Parathyroid adenoma (tissue), 2 donors: ENCODE measurements around the gene PGF.

Experiments used
- H2AFZ ChIP-seq: fragments of 300-600 bp; sonication (generic); one replicate; pipeline ENCODE4 v1.7.0; 2017; ENCODE audit warnings: antibody characterized with exemption, mild to moderate bottlenecking
- H3K27ac ChIP-seq: fragments of 300-600 bp; sonication (generic); one replicate; pipeline ENCODE4 v1.7.0; 2017
- H3K27me3 ChIP-seq: fragments of 300-600 bp; sonication (generic); one replicate; pipeline ENCODE4 v1.7.0; 2017; ENCODE audit warnings: low read length; ENCODE audit not compliant: control insufficient read depth, insufficient read depth
- H3K36me3 ChIP-seq: fragments of 300-600 bp; sonication (generic); one replicate; pipeline ENCODE4 v1.7.0; 2017; ENCODE audit warnings: low read length; ENCODE audit not compliant: control insufficient read depth, insufficient read depth
- H3K4me1 ChIP-seq: fragments of 300-600 bp; sonication (generic); one replicate; pipeline ENCODE4 v1.7.0; 2017; ENCODE audit warnings: control low read depth
- H3K4me2 ChIP-seq: fragments of 300-600 bp; sonication (generic); one replicate; pipeline ENCODE4 v1.7.0; 2017; ENCODE audit warnings: low read length
- H3K4me3 ChIP-seq: fragments of 300-600 bp; sonication (generic); one replicate; pipeline ENCODE4 v1.7.0; 2017; ENCODE audit warnings: low read depth, low read length
- H3K79me2 ChIP-seq: fragments of 300-600 bp; sonication (generic); one replicate; pipeline ENCODE4 v1.7.0; 2017; ENCODE audit warnings: control low read depth
- H3K9ac ChIP-seq: fragments of 300-600 bp; sonication (generic); one replicate; pipeline ENCODE4 v1.7.0; 2017; ENCODE audit warnings: mild to moderate bottlenecking
- H3K9me3 ChIP-seq: fragments of 300-600 bp; sonication (generic); one replicate; pipeline ENCODE4 v1.7.0; 2017; ENCODE audit warnings: low read length; ENCODE audit not compliant: control insufficient read depth
- CTCF ChIP-seq: fragments of 300-600 bp; sonication (generic); IDR thresholded peaks from one replicate; pipeline ENCODE4 v1.7.0; 2017; ENCODE audit warnings: antibody characterized with exemption, mild to moderate bottlenecking
- donor health status: primary hyperparathyroidism.

PGF gene

DNA sequence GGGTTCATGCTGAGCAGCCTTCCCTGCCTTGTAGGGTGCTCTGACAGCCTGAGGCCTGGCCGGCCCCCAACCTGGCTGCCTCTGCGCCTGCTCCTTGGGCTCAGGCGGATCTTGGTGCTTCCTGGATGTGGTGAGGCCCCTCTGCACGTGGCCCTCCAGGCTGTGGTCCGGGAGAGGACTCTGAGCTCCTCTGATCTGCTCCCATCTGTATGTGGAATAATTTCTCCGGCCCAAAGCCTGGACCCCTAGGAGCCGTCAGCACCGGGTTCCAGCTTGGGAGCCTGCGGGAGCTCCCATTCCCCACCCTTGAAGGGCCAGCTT is 26.0 kb upstream of the PGF start:
- H3K9ac ChIP-seq: no peak overlapping the region
- H3K79me2 ChIP-seq: no peaks in the 10 kb centered on the region
- no peaks in the 10 kb centered on the region for H3K27me3 ChIP-seq
- TF ChIP-seq CTCF: no peak
- no peak overlapping the region for H3K27ac ChIP-seq
- no peak overlapping the region for H3K4me3 ChIP-seq
- H3K4me1 ChIP-seq: no peaks in the 10 kb centered on the region
- H3K36me3 ChIP-seq: no peaks in the 10 kb centered on the region
- H3K9me3 ChIP-seq: no peaks in the 10 kb centered on the region
- H2AFZ ChIP-seq: no peak overlapping the region
- no peak overlapping the region for H3K4me2 ChIP-seq

DNA sequence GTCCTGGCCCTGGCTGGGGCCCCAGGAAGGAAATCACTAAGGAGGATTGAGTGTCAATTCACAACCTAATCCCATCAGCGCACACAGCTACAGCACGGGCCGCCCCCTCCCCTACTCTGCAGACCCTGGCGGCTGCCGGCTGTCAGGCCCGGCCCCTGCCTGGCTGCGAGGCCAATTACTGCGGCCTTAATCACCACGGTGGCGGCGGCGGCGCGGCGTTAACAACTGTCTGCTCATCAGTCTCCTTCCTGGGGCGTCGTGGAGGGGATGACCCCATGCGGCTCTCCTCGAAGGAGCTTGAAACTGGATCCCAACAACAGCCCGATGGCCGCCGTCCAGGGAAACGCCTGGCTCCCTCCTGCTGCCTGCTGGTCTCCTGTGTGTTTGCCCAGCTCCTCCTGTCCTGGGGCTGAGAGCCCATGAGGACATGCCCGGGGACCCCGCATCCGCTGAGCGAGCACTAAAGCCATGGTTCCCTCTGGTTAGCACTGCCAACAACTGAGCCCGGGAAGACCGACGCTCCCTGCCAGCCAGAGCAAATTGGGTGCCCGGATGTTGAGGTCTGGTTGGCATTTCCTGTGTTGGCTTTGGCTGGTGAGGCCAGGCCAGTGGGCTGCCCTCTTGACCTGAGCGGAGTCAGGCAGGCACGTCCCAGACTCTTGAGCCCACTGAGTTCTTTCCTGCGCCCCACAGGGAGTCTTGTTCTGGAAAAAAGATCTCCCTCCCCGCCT is 25.5 kb upstream of the PGF start:
- H3K27me3 ChIP-seq: no peaks in the 10 kb centered on the region
- H3K79me2 ChIP-seq: no peaks in the 10 kb centered on the region
- no peak overlapping the region for H2AFZ ChIP-seq
- no peak overlapping the region for H3K4me2 ChIP-seq
- H3K4me3 ChIP-seq: no peak overlapping the region
- H3K36me3 ChIP-seq: no peaks in the 10 kb centered on the region
- TF ChIP-seq CTCF: no peak
- no peak overlapping the region for H3K9ac ChIP-seq
- H3K4me1 ChIP-seq: no peaks in the 10 kb centered on the region
- no peaks in the 10 kb centered on the region for H3K9me3 ChIP-seq
- no peak overlapping the region for H3K27ac ChIP-seq

DNA sequence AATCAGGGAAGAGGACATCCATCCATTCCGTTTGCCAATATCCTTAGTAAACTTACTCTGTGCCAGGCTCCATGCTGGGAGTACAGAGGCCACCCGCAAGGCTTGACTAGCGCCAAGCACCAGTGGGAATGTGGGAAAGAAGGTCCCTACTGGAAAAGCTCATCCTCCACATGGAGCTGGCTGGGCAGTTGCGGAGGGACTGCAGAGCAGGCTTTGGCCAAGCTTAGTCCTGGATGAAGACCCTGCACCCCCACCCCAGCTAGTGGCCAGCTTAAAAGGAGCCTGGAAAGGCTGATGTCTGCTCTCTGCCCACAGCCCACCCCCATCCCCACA is 25.0 kb upstream of the PGF start:
- H3K27me3 ChIP-seq: no peaks in the 10 kb centered on the region
- H3K36me3 ChIP-seq: no peaks in the 10 kb centered on the region
- no peak overlapping the region for H3K27ac ChIP-seq
- no peak overlapping the region for H3K9ac ChIP-seq
- no peak overlapping the region for H3K4me2 ChIP-seq
- no peak overlapping the region for H3K4me3 ChIP-seq
- H2AFZ ChIP-seq: no peak overlapping the region
- H3K9me3 ChIP-seq: no peaks in the 10 kb centered on the region
- no peaks in the 10 kb centered on the region for H3K79me2 ChIP-seq
- no peak for TF ChIP-seq CTCF
- H3K4me1 ChIP-seq: no peaks in the 10 kb centered on the region

DNA sequence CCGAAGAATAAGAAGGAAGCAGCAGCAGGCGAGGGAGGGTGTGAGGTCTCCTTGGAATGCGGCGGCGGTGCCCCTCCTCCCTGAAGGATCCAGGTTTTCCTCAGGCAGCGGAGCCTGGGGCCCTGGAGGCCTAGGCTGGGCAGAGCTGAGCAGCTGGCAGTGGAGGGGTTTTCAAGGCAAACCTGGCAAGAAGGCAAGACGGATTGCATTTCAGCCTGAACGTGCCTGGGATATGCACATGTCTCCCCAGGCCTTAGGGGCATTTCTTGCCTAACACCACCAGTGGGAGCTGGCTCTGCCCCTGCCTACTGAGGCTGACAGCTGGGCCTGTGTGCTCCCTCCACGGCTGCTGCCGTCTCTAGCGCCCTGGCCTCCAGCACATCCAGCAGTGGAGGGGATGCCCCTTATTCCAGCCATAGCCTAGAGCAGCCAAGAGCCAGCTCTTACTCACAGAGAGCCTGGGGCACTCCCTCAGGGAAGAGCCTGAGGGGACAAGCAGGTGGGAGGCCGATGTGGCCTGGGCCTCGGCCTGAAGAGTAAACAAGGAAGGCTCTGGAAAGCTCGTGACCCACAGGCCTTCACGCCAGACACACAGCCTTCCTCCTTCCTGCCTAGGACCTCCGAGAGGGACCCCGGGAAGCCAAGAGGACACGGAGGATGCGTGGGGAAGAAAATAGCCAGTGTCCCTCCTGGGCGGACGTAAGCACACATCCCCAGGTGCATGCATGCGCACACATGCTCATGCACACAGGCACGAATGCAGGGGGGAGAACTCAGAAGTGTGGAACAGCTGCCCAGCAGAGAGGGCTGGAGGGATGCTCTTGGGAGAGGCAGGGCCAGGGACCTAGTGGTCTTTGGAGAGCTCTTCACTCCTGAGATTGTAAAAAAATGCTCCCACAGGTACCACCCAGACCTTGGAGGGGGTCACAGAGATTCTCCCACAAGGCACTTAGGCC is 24.3 kb upstream of the PGF start:
- H3K4me2 ChIP-seq: no peak overlapping the region
- H3K4me1 ChIP-seq: no peaks in the 10 kb centered on the region
- H3K9ac ChIP-seq: no peak overlapping the region
- no peaks in the 10 kb centered on the region for H3K27me3 ChIP-seq
- no peaks in the 10 kb centered on the region for H3K9me3 ChIP-seq
- no peaks in the 10 kb centered on the region for H3K36me3 ChIP-seq
- H2AFZ ChIP-seq: no peak overlapping the region
- no peak for TF ChIP-seq CTCF
- no peaks in the 10 kb centered on the region for H3K79me2 ChIP-seq
- no peak overlapping the region for H3K27ac ChIP-seq
- H3K4me3 ChIP-seq: no peak overlapping the region
